HepG2 (cell line): ENCODE measurements around the gene PTPRQ. TPM values are rescaled to one million over a fixed set of nuclear protein-coding genes. Genes with fewer than 3 reads are reported as not detected.

Source experiments
- ATAC-seq: fragments of 200-7000 bp; cut with Tn5 transposase; 3 replicates; pipeline ENCODE4 v1.9.1; 2020; ENCODE audit warnings: mild to moderate bottlenecking, moderate library complexity
- BruUV-seq: library from RNA; stranded (reverse); fragments of 400-500 nt; replicated peaks from 2 replicates; lab custom pipeline; 2021; lab: Mats Ljungman, UMichigan
- CTCF ChIA-PET: fragments of 300-600 bp; formaldehyde crosslinking; extraction: SDS; loops from one replicate; lab custom pipeline; 2021; ENCODE audit warnings: low total read pairs, inconsistent platforms, low intra/inter-chr PET ratio; lab: Yijun Ruan, JAX
- POLR2A ChIA-PET: fragments of 350-600 bp; sonication (Branson Sonifier 250); formaldehyde crosslinking; loops from one replicate; lab custom pipeline; 2020; ENCODE audit warnings: antibody characterized with exemption, inconsistent platforms; lab: Yijun Ruan, JAX
- DNase-seq: peaks from one replicate; pipeline ENCODE4 v3.0.0-alpha.2; 2015; ENCODE audit warnings: low spot score
- FAIRE-seq: peaks from 3 replicates; lab custom pipeline; 2011; peaks lifted over from hg19 to GRCh38; lab: Jason Lieb, UNC
- H2AFZ ChIP-seq: one replicate; pipeline ENCODE4 v1.6.1; 2011; ENCODE audit warnings: low read length, inconsistent platforms
- H3K27ac ChIP-seq: fragments of 300-600 bp; 3 replicates; pipeline ENCODE4 v1.8.0; 2011; ENCODE audit warnings: mixed run types, mild to moderate bottlenecking, mixed read lengths, low read length, inconsistent platforms; ENCODE audit not compliant: insufficient read depth; ENCODE audit errors: extremely low read length
- H3K27me3 ChIP-seq, 2 experiments: fragments of 200-600 bp in 1 of 2; 2 replicates in 1 of 2; 3 replicates in 1 of 2; pipeline versions ENCODE4 v1.6.0 to v1.8.0; 2011; ENCODE audit warnings: low read length in 2 of 2, mild to moderate bottlenecking in 2 of 2, moderate library complexity in 2 of 2, inconsistent platforms in 1 of 2; ENCODE audit not compliant: insufficient read depth in 2 of 2, control insufficient read depth in 1 of 2
- H3K36me3 ChIP-seq, 2 experiments: fragments of 200-600 bp in 1 of 2; replicated peaks in 1 of 2; 2 replicates in 1 of 2; 3 replicates in 1 of 2; pipeline versions ENCODE4 v1.5.1 to v1.8.0; 2011; ENCODE audit warnings: low read length in 2 of 2, inconsistent platforms in 1 of 2; ENCODE audit not compliant: insufficient read depth in 2 of 2, control insufficient read depth in 1 of 2
- H3K4me1 ChIP-seq: 2 replicates; pipeline ENCODE4 v1.5.1; 2012; ENCODE audit warnings: low read length, inconsistent platforms; ENCODE audit not compliant: insufficient read depth
- H3K4me2 ChIP-seq: 2 replicates; pipeline ENCODE4 v1.6.0; 2011; ENCODE audit warnings: low read depth, low read length, inconsistent platforms
- H3K4me3 ChIP-seq, 3 experiments: fragments of 200-600 bp in 1 of 3; sonication (generic), shearing (Covaris generic) in 1 of 3; replicated peaks in 1 of 3; 2 replicates each; pipeline ENCODE4 v1.5.1; 2011 to 2016; ENCODE audit warnings: low read length in 3 of 3, inconsistent platforms in 2 of 3, low read depth in 2 of 3, mild to moderate bottlenecking in 2 of 3, control low read depth in 1 of 3, mixed read lengths in 1 of 3; ENCODE audit not compliant: insufficient read depth in 1 of 3
- H3K79me2 ChIP-seq: one replicate; pipeline ENCODE4 v1.6.1; 2011; ENCODE audit warnings: low read length, inconsistent platforms; ENCODE audit not compliant: insufficient read depth
- H3K9ac ChIP-seq: 2 replicates; pipeline ENCODE4 v1.6.0; 2011; ENCODE audit warnings: mild to moderate bottlenecking, low read depth, low read length, inconsistent platforms; ENCODE audit not compliant: insufficient read depth
- H3K9me3 ChIP-seq: 2 replicates; pipeline ENCODE4 v1.5.1; 2012; ENCODE audit warnings: mild to moderate bottlenecking, low read length
- H4K20me1 ChIP-seq: 2 replicates; pipeline ENCODE4 v1.6.0; 2011; ENCODE audit warnings: inconsistent platforms, mild to moderate bottlenecking, low read length, moderate library complexity; ENCODE audit not compliant: insufficient read depth
- KIAA2018 ChIP-seq: sonication (generic); formaldehyde crosslinking; IDR thresholded peaks from 2 replicates; pipeline ENCODE4 v1.5.0; 2020; ENCODE audit warnings: mild to moderate bottlenecking, missing genetic modification reagents, borderline replicate concordance
- MYNN ChIP-seq: sonication (generic); formaldehyde crosslinking; IDR thresholded peaks from 2 replicates; pipeline ENCODE4 v1.4.0; 2020; ENCODE audit warnings: mild to moderate bottlenecking, low read depth, missing genetic modification reagents
- NKX3-1 ChIP-seq: sonication (generic); formaldehyde crosslinking; IDR thresholded peaks from 2 replicates; pipeline ENCODE4 v1.5.0; 2020; ENCODE audit warnings: missing genetic modification reagents
- SMARCE1 ChIP-seq: fragments of 450-650 bp; IDR thresholded peaks from 2 replicates; pipeline ENCODE4 v1.6.1; 2017; ENCODE audit warnings: borderline replicate concordance
- SOX13 ChIP-seq, 3 experiments: fragments of 450-650 bp in 1 of 3; sonication (generic) in 1 of 3; formaldehyde crosslinking in 1 of 3; IDR thresholded peaks in 2 of 3; conservative IDR thresholded peaks in 1 of 3; 2 replicates each; pipeline versions ENCODE4 v1.5.0 to v1.6.1; 2016 to 2020; ENCODE audit warnings: antibody characterized with exemption in 1 of 3, mild to moderate bottlenecking in 1 of 3, missing compliant biosample characterization in 1 of 3, missing genetic modification reagents in 1 of 3, moderate library complexity in 1 of 3
- ZNF446 ChIP-seq: sonication (generic); formaldehyde crosslinking; IDR thresholded peaks from 2 replicates; pipeline ENCODE4 v1.5.0; 2020; ENCODE audit warnings: mild to moderate bottlenecking, missing genetic modification reagents
- ZNF572 ChIP-seq: sonication (generic); formaldehyde crosslinking; IDR thresholded peaks from 2 replicates; pipeline ENCODE4 v1.5.1; 2020; ENCODE audit warnings: mild to moderate bottlenecking, missing genetic modification reagents
- ZNF619 ChIP-seq: sonication (generic); formaldehyde crosslinking; IDR thresholded peaks from 2 replicates; pipeline ENCODE4 v1.4.0; 2020; ENCODE audit warnings: mild to moderate bottlenecking, missing genetic modification reagents
- ZNF784 ChIP-seq: sonication (generic); formaldehyde crosslinking; IDR thresholded peaks from 2 replicates; pipeline ENCODE4 v1.5.1; 2020; ENCODE audit warnings: missing genetic modification reagents, mild to moderate bottlenecking, borderline replicate concordance
- WGBS: methylation state at CpG from one replicate; pipeline ENCODE4 v1.1.6; 2017; ENCODE audit warnings: low lambda C conversion rate; 5-methylcytosine and 5-hydroxymethylcytosine counted together
- in situ Hi-C: cut with HindIII; loops from 2 replicates; pipeline ENCODE4 v1.10.0; 2017; ENCODE audit warnings: low pct_unique_long_range_greater_than_20kb; ENCODE audit not compliant: extremely low pct_ligation_motif_present
- intact Hi-C: fragments of 100-400 bp; cut with micrococcal nuclease; formaldehyde crosslinking; loops from one replicate; pipeline ENCODE4 v1.10.0; 2022; ENCODE audit not compliant: unreplicated experiment
- polyA plus RNA-seq, 8 experiments: library from polyadenylated mRNA; depleted of rRNA in 3 of 8; stranded (reverse) in 7 of 8; unstranded in 1 of 8; fragments of >200 nt; fragmentation: Illumina TruSeq in 4 of 8; extraction: Trizol in 4 of 8; gene quantifications; 2 replicates each; pipeline versions ENCODE4 v1.2.1 to v1.2.3, GENCODE V29; 2011 to 2016; ENCODE audit warnings: low read depth in 4 of 8, missing spikeins in 1 of 8, mixed read lengths in 1 of 8; ENCODE audit not compliant: insufficient read depth in 1 of 8
- total RNA-seq, 5 experiments: library from RNA; depleted of rRNA; stranded (reverse); fragments of >200 nt; fragmentation: Illumina TruSeq; extraction: Trizol; gene quantifications; 2 replicates each; pipeline ENCODE4 v1.2.3, GENCODE V29; 2016; ENCODE audit warnings: low read depth in 1 of 5

Gene PTPRQ
- total and polyA plus RNA-seq, 2 of the 13 experiments (the other 11 are each of a cell fraction or from before 2014, with no cell fraction given), result not detected

GRCh38 chr12:80580254-80580653 lies 136.2 kb downstream of the PTPRQ start:
- no peak overlapping the region for H2AFZ ChIP-seq
- intact Hi-C loops (no loop called here), in situ Hi-C loops (no loop called here)
- H3K9ac ChIP-seq, result no peak overlapping the region
- WGBS, result 0% methylated on average over 1 of the region's 1 CpG
- no peak for TF ChIP-seq NKX3-1 (CRISPR knock-in tag)
- H3K4me3 ChIP-seq, result no peak overlapping the region
- no peaks in the 10 kb centered on the region for H4K20me1 ChIP-seq
- no peaks in the 10 kb centered on the region for H3K27me3 ChIP-seq
- H3K4me2 ChIP-seq, result no peak overlapping the region
- no peaks in the 10 kb centered on the region for H3K36me3 ChIP-seq
- DNase-seq, result no peak
- ChIA-PET CTCF (no interaction called here), POLR2A (no interaction called here)
- no peaks in the 10 kb centered on the region for H3K4me1 ChIP-seq
- BruUV-seq, result no TSS peak
- ATAC-seq, result no peak
- no peaks in the 10 kb centered on the region for H3K79me2 ChIP-seq
- H3K9me3 ChIP-seq, result no peaks in the 10 kb centered on the region
- H3K27ac ChIP-seq, result no peak overlapping the region
- FAIRE-seq, result no peak

DNA sequence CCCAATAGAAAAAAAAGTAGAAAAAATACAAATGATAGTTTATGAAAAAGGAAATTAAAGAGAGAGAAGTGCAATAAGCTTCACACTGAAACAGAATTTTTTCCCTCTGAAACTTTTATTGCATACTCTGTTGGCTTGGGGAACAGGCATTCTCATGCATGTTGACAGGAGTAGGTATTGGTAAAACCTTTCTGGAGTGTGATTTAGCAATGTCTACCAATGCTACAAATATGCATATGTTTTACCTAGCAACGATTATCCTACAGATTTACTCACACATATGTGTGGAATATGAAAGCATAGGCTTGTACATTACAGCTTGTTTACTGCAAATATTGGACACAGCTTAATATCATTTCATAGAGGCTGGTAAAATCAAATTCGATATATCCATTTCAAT lies 137.7 kb downstream of the PTPRQ start:
- intact Hi-C loops, result no loop called here
- Histone ChIP-seq H3K27me3 (no peaks in the 10 kb centered on the region), H3K27ac (no peak overlapping the region), H3K4me2 (no peak overlapping the region), H3K9me3 (no peaks in the 10 kb centered on the region), H3K4me1 (no peaks in the 10 kb centered on the region), H3K36me3 (no peaks in the 10 kb centered on the region), H3K79me2 (no peaks in the 10 kb centered on the region), H4K20me1 (no peaks in the 10 kb centered on the region), H2AFZ (no peak overlapping the region), H3K9ac (no peak overlapping the region), H3K4me3 (no peak overlapping the region)
- in situ Hi-C loops, result no loop called here
- POLR2A ChIA-PET, result no interaction called here
- ATAC-seq (no peak), FAIRE-seq (no peak), DNase-seq (no peak)
- no peak for TF ChIP-seq ZNF784 (CRISPR knock-in tag)
- no peak for TF ChIP-seq SOX13 (IDR thresholded peaks at IDR 0.05)
- no peak for TF ChIP-seq SOX13 (CRISPR knock-in tag; conservative IDR thresholded peaks at IDR 0.05 in 1 of 2, IDR thresholded peaks at IDR 0.05 in 1 of 2)
- TF ChIP-seq ZNF572, result no peak
- TF ChIP-seq MYNN (CRISPR knock-in tag), result no peak
- no peak for TF ChIP-seq SMARCE1
- TF ChIP-seq ZNF446 (CRISPR knock-in tag), result no peak
- no peak for TF ChIP-seq KIAA2018 (CRISPR knock-in tag)
- TF ChIP-seq ZNF619, result no peak
- WGBS, result 0% methylated on average over 2 of the region's 2 CpGs
- CTCF ChIA-PET, result no interaction called here
- no TSS peak for BruUV-seq
